Lung (tissue), 12 donors: ENCODE measurements around the gene BTAF1. TPM values are rescaled to one million over a fixed set of nuclear protein-coding genes. Genes with fewer than 3 reads are reported as not detected.
"Not testable (repeated sequence)": the region's sequence is repeated elsewhere in the genome, so short reads cannot be mapped to it uniquely, and the experiment has no call there.

Experiments used
- ATAC-seq: fragments of 200-7000 bp; cut with Tn5 transposase; one replicate; pipeline ENCODE4 v1.9.1; 2020; ENCODE audit warnings: moderate number of reproducible peaks; ENCODE audit not compliant: insufficient read depth, low FRiP score
- DNase-seq, 3 donors: peaks; one replicate each; pipeline ENCODE4 v3.0.0-alpha.2; 2013 to 2017
- H3K27ac ChIP-seq, 2 donors: one replicate each; pipeline ENCODE4 v1.5.1; 2013; ENCODE audit warnings: mild to moderate bottlenecking in 2 of 2, moderate library complexity in 2 of 2, control low read depth in 1 of 2, inconsistent platforms in 1 of 2, low read depth in 1 of 2, low read length in 1 of 2
- H3K27me3 ChIP-seq, 3 donors: one replicate each; pipeline ENCODE4 v1.5.1; 2013; ENCODE audit warnings: low read length in 2 of 3; ENCODE audit not compliant: control insufficient read depth in 3 of 3, insufficient read depth in 3 of 3
- H3K36me3 ChIP-seq, 4 donors: one replicate each; pipeline ENCODE4 v1.5.1; 2013; ENCODE audit warnings: low read length in 4 of 4, mild to moderate bottlenecking in 1 of 4, moderate library complexity in 1 of 4; ENCODE audit not compliant: control insufficient read depth in 4 of 4, insufficient read depth in 4 of 4
- H3K4me1 ChIP-seq, 5 donors: one replicate each; pipeline ENCODE4 v1.5.1; 2013; ENCODE audit warnings: low read length in 5 of 5, mild to moderate bottlenecking in 2 of 5, moderate library complexity in 1 of 5; ENCODE audit not compliant: control insufficient read depth in 5 of 5, insufficient read depth in 5 of 5
- H3K4me3 ChIP-seq: one replicate; pipeline ENCODE4 v1.5.1; 2013; ENCODE audit warnings: mild to moderate bottlenecking, control low read depth, moderate library complexity
- H3K9ac ChIP-seq, 2 donors: one replicate each; pipeline ENCODE4 v1.5.1; 2013; ENCODE audit warnings: low read length in 2 of 2, control low read depth in 1 of 2; ENCODE audit not compliant: insufficient read depth in 1 of 2
- H3K9me3 ChIP-seq, 4 donors: one replicate each; pipeline ENCODE4 v1.5.1; 2013; ENCODE audit warnings: low read length in 3 of 4, mild to moderate bottlenecking in 1 of 4, moderate library complexity in 1 of 4; ENCODE audit not compliant: control insufficient read depth in 4 of 4, insufficient read depth in 3 of 4
- whole genome bisulfite sequencing, 2 donors: extraction: QIAGEN DNeasy Blood & Tissue Kit; methylation state at CpG; one replicate each; pipeline ENCODE4 v1.1.7; 2013; 5-methylcytosine and 5-hydroxymethylcytosine counted together
- polyA plus RNA-seq, 2 donors: library from polyadenylated mRNA; stranded (reverse); fragments of 200-250 nt; gene quantifications; one replicate each; pipeline ENCODE4 v1.2.1, GENCODE V29; 2013
- total RNA-seq, 2 donors: library from RNA; depleted of rRNA in 1 of 2; stranded (reverse); fragments of >200 nt in 1 of 2; gene quantifications; one replicate each; pipeline ENCODE4 v1.2.1, GENCODE V29; 2014 to 2021
- TF ChIP-seq, protein P1 (sequence below): IDR thresholded peaks from 2 replicates; pipeline ENCODE4 v1.5.1; 2012; ENCODE audit warnings: mild to moderate bottlenecking; ENCODE audit errors: control extremely low read depth, extremely low read depth
- donor health status: control.
- donor health status: control.
- donor health status: Bipolar disorder and iron deficiency.
- donor health status: healthy.
- donor health status: DM: yes; HTN: yes; CAD: no.

The BTAF1 gene
- total and polyA plus RNA-seq, 4 donors = 8.5 to 80.0 (median 20.2) TPM

DNA sequence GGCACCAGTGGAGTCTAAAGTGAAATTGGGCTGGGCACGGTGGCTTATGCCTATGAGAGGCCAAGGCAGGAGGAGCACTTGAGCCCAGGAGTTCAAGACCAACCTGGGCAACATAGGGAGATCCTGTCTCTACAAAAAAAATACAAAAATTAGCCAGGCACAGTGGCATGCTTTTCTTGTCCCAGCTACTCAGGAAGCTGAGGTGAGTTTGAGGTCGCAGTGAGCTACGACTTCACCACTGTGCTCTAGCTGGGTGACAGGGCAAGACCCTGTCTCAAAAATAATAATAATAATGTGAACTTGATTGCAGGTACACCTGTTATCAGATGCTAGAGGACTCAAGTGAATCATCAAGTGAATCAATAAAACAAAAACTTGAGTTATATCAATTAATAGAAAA lies 108.0 kb downstream of the BTAF1 start:
- WGBS, 2 donors = 90 to 93% methylated on average over 3 of the region's 3 CpGs

DNA sequence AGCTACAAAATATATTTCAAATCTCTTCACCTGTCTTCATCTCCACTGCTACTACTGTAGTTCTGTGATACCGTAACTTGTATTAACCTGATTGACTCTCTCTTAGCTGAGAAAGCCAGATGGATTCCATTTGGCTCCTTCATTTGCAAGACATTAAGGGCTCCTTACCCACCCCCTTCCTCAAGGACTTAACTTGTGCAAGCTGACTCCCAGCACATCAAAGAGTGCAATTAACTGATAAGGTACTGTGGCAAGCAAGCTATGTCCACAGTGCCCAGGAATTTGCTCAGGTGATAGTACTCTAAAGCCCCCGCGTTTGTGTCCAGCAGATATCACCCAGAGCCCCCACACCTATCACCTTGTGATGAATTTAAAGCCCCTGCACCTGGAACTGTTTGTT lies 109.5 kb downstream of the BTAF1 start:
- DNase-seq = peak in 1 of 3 donors; percentile 54
- not testable (repeated sequence) for H3K9ac ChIP-seq
- H3K36me3 ChIP-seq = peaks cover 2 to 25% (median 13%) of the 10 kb centered on the region in 4 donors

More for the DNA sequence above, 108.0 kb downstream of the BTAF1 start:
- H3K9me3 ChIP-seq = peaks cover 0 to 3% (median 0%) of the 10 kb centered on the region in 4 donors
- TF ChIP-seq, protein P1, sequence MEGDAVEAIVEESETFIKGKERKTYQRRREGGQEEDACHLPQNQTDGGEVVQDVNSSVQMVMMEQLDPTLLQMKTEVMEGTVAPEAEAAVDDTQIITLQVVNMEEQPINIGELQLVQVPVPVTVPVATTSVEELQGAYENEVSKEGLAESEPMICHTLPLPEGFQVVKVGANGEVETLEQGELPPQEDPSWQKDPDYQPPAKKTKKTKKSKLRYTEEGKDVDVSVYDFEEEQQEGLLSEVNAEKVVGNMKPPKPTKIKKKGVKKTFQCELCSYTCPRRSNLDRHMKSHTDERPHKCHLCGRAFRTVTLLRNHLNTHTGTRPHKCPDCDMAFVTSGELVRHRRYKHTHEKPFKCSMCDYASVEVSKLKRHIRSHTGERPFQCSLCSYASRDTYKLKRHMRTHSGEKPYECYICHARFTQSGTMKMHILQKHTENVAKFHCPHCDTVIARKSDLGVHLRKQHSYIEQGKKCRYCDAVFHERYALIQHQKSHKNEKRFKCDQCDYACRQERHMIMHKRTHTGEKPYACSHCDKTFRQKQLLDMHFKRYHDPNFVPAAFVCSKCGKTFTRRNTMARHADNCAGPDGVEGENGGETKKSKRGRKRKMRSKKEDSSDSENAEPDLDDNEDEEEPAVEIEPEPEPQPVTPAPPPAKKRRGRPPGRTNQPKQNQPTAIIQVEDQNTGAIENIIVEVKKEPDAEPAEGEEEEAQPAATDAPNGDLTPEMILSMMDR = no peak
- H3K27ac ChIP-seq = no peak overlapping the region
- no peaks in the 10 kb centered on the region for H3K4me1 ChIP-seq
- no peak for ATAC-seq
- no peak for DNase-seq
- no peak overlapping the region for H3K9ac ChIP-seq
- H3K27me3 ChIP-seq = no peaks in the 10 kb centered on the region
- H3K4me3 ChIP-seq = no peak overlapping the region
- peaks cover 9 to 37% (median 24%) of the 10 kb centered on the region in 4 donors for H3K36me3 ChIP-seq

DNA sequence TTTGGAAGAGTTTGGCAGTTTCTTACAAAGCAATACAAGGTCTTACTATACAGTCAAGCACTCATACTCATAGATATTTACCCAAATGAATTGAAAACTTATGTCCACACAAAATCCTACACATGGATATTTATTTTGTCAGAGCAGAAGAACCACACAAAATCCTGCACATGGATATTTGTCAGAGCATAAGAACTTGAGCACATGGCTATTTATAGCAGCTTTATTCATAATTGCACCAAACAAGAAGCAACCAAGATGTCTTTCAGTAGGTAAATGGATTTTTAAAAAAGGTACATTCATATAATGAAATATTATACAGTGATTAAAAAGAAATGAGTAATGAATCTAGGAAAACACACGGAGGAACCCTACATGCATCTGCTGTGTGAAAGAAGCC lies 115.4 kb downstream of the BTAF1 start:
- TF ChIP-seq, protein P1 = no peak
- H3K36me3 ChIP-seq = peaks cover 0 to 6% (median 3%) of the 10 kb centered on the region in 4 donors
- H3K4me1 ChIP-seq = no peaks in the 10 kb centered on the region
- H3K9me3 ChIP-seq = peaks cover 0 to 3% (median 0%) of the 10 kb centered on the region in 4 donors
- no peaks in the 10 kb centered on the region for H3K27me3 ChIP-seq
- no peak overlapping the region for H3K9ac ChIP-seq
- 86 to 89% methylated on average over 1 of the region's 1 CpG for WGBS, 2 donors
- ATAC-seq (no peak), DNase-seq (no peak)
- H3K27ac ChIP-seq = no peak overlapping the region
- no peak overlapping the region for H3K4me3 ChIP-seq

More for the DNA sequence above, 109.5 kb downstream of the BTAF1 start:
- 72 to 73% methylated on average over 3 of the region's 3 CpGs for WGBS, 2 donors
- not testable (repeated sequence) for H3K27ac ChIP-seq, ATAC-seq, H3K27me3 ChIP-seq, H3K4me1 ChIP-seq, H3K9me3 ChIP-seq, H3K4me3 ChIP-seq

DNA sequence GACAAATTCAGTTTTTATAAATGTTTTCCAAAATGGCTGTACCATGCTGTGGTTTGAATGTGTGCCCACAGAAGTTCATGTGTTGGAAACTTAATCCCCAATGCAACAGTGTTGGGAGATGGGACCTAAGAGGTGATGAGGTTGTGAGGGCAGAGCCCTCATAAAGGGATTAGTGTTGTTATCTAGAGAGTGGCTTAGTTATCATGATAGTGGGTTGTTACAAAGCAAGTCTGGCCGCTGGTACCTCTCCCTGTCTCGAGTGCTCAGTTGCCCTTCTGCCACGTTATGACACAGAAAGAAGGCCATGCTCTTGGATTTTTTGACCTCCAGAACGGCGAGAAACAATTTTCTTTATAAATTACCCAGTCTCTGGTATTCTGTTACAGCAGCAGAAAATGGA lies 119.0 kb downstream of the BTAF1 start:
- ATAC-seq = no peak
- 85 to 96% methylated on average over 5 of the region's 5 CpGs for WGBS, 2 donors
- H3K4me3 ChIP-seq = no peak overlapping the region
- TF ChIP-seq, protein P1 = no peak
- no peak for DNase-seq
- H3K9ac ChIP-seq = no peak overlapping the region
- H3K27ac ChIP-seq = no peak overlapping the region
- peaks cover 0 to 8% (median 8%) of the 10 kb centered on the region in 3 donors for H3K27me3 ChIP-seq
- H3K4me1 ChIP-seq = peaks cover 0 to 3% (median 0%) of the 10 kb centered on the region in 5 donors
- H3K9me3 ChIP-seq = no peaks in the 10 kb centered on the region
- H3K36me3 ChIP-seq = no peaks in the 10 kb centered on the region
